GM21576 (cell line): Measurements from ENCODE around the gene SMARCD1.

Experiments
- ATAC-seq: cut with Tn5 transposase; IDR thresholded peaks from one replicate; pipeline ENCODE4 v1.9.1; 2021; ENCODE audit warnings: mild to moderate bottlenecking, moderate library complexity; ENCODE audit not compliant: unreplicated experiment

SMARCD1 gene

DNA sequence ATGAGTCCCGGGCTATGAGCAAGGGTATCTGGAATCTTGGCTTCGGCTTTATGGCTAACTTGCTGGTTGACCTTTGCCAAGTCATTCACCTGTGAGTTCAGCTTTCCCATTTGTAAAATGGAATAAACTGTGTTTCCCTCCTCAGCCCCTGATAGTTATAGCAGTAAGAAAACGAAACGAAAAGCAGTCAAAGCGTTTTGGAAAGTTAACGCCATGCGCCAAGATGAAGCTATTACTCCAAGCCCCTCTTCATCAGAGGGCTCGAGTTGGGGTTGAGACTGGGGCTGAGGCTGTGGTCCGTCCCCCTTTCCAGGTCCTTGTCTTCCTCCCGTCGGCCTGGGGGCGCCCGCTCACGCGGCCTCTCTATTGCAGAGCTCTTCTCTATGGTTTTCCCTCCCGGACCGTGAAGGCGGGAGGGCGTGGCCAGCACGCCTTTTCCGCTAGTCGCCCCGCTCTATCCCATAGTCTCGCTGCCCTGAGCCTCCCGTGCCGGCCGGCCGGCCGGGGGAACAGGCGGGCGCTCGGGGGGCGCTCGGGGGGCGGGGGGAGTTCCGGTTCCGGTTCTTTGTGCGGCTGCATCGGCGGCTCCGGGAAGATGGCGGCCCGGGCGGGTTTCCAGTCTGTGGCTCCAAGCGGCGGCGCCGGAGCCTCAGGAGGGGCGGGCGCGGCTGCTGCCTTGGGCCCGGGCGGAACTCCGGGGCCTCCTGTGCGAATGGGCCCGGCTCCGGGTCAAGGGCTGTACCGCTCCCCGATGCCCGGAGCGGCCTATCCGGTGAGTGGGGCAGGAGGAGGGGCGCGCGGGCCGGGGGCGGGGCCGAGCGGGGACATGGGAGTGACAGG, at the start of gene SMARCD1:
SMARCD1 (plus strand) TSS at position 568 of the 840 bp plus-strand sequence; CDS start at position 596, 28 bp downstream.
- peak; percentile 82 for ATAC-seq

DNA sequence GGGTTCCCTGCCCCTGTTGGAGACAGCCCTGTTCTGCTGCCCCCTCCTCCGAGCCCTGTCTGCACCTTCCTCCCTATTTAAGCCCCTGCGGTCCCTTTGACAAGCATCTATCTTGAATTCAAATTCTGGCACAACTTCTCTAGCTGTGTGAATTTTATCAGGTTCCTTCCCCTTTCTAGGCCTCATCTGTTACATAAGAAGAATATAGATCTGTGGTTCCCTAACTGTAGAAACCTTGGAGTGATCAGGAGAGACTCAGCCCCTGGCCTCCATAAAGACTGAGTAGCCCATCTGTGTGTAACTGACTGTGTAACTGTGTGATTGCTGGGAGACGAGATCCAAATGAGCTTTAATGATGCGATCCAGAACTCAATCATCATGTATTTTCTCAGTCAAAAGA, 46.8 kb upstream of the SMARCD1 start:
- no peak for ATAC-seq

- no peak for ATAC-seq
Measured at GRCh38 chr12:50039151-50039835, 45.8 kb upstream of the SMARCD1 start.

GRCh38 chr12:50040657-50041056, 44.5 kb upstream of the SMARCD1 start:
- ATAC-seq, result no peak

GRCh38 chr12:50041062-50041860, 43.9 kb upstream of the SMARCD1 start:
- ATAC-seq, result no peak

- ATAC-seq, result no peak
Measured at GRCh38 chr12:50041962-50042361, 43.2 kb upstream of the SMARCD1 start.

GRCh38 chr12:50042693-50043092, 42.4 kb upstream of the SMARCD1 start:
- ATAC-seq, result no peak

GRCh38 chr12:50043308-50043707, 41.8 kb upstream of the SMARCD1 start:
- ATAC-seq, result no peak

- ATAC-seq, result no peak
Measured at GRCh38 chr12:50043854-50044253, 41.3 kb upstream of the SMARCD1 start.

DNA sequence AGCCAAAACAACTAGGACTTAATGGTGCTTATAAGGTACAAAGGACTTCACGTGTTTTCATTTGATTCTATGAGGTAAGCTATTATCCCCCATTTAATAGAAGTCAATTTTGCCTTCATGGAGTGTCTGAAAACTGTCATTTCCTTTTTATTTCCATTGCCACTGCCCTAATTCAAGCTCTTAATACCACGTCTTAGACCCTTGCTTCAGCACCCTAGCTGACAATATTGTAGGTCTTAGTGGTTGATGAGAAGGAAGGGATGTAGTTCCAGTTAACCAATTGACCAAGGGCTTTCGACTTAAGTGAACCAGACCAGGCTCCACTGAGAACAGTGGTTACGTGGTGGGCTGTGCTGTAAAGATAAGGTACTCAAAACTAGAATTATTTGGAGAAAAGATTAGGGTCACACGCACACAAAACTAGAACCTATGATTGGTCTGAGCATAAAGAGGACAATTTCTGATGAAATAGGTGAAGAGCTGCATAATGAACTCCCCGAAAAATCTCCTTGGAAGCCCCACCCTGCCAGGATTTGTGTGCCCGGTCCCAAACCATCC, 37.4 kb upstream of the SMARCD1 start:
- ATAC-seq, result no peak

GRCh38 chr12:50049254-50050118, 35.7 kb upstream of the SMARCD1 start:
- ATAC-seq, result no peak

GRCh38 chr12:50050119-50050385, 35.1 kb upstream of the SMARCD1 start:
- no peak for ATAC-seq

DNA sequence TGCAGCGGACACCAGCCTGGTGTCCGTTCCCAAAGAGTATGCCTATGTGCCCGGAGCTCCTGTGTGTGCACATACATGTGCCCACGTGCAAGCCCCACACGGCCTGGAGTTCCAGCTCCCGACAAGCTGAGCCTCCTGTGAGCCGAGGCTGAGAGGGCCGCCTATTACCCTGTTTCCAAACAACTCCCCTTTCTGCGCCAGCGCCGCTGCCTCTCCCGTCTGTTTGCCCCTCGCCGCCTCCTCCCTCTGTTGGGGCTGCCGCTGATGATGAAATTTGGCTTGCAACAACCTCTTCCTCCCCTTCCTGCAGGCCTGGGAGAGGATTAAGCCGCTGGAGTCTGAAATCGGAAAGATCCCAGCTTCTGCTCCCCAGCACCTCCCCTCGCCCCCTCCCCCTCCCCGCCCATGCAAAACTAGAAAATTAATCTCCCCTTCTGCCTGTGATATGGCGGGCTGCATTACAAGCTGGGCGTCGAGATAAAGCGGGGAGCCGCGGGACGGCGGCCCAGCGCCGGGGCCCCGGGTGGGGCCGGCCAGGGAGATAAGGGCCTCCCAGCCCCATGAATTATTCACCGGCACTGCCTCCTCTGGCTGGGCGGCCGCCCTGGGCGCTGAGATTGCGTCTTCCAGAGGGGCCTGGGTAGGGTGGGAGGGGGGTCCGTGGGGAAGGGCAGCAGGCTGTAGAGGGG, 34.6 kb upstream of the SMARCD1 start:
- ATAC-seq, result no peak

DNA sequence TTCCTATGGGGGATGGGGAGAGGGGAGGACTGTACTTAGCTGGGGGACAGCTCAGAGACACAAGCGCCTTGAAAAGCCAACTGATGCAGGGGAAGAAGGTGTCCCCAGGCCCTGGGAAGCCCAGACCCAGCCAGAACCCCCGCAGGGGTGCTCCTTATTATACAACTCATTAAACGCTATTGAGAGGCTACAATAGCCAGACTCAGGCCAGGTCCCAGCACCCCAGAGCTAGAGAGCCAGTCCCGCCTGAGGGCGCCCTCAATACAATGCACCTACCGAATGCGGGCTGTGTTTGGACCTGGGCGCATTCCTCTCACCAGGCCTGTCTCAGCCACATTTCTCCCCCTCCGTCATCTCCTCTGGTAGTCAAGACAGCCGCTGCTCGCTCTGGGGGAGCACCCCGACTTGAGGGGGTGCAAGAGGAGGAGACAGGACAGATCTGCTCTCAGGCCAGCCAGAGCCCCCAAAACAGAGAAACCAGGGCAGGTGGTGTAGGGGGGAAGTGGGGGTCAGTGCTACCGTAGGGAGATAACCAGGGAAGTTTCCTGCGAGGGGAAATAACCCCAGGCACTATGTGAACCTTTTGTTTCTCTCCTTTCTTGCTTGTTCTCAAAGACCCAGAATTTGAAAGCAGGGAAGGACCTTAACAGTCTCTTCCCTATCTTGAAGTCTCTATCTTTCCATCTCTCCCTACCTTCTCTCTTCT, 33.9 kb upstream of the SMARCD1 start:
- ATAC-seq, result no peak

DNA sequence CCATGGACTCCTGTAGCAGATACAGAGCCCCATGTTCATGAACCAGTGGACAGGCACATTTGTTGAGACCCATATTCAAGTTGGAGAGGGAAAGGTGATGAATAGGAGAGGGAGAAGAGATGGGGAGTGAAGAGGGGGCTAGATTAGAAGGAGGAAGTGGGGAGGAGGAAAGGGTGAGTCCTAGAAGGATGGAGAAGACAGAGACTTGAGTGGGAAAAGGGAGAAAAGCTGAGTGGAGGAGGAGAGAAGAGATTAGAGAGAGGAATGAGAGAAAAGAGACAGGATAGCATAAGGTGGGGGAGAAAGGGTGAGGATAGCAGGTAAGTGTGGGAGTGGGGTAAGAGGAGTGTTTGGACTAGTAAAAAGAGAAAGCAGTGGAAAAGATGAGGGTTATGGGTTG, 32.6 kb upstream of the SMARCD1 start:
- ATAC-seq, result no peak

GRCh38 chr12:50052964-50053363, 32.2 kb upstream of the SMARCD1 start:
- no peak for ATAC-seq

GRCh38 chr12:50053583-50053982, 31.6 kb upstream of the SMARCD1 start:
- ATAC-seq, result no peak

GRCh38 chr12:50055831-50056638, 29.1 kb upstream of the SMARCD1 start:
- ATAC-seq, result no peak

GRCh38 chr12:50056639-50056976, 28.5 kb upstream of the SMARCD1 start:
- ATAC-seq, result no peak
